Measurements from ENCODE around the gene EPYC.

DNA sequence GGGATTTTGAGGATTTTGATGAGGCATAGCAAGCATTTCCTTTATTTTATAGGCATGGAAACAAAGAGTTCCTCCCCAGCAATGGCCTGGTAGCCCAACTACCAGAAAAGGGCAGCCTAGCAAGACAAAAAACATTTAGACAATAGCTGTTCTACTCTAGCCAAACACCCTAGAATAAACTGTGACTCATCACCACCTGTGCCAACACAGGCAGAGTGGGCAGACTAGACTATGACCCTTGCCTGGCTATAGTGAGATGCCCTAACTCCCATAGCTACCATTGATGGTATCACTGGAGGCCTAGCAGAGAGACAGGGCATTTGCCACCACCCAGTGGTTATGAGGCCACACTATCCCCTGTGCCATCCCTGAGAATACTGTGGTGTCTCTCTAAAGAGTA lies 34.3 kb downstream of the EPYC start:
- TF ChIP-seq, protein P1, sequence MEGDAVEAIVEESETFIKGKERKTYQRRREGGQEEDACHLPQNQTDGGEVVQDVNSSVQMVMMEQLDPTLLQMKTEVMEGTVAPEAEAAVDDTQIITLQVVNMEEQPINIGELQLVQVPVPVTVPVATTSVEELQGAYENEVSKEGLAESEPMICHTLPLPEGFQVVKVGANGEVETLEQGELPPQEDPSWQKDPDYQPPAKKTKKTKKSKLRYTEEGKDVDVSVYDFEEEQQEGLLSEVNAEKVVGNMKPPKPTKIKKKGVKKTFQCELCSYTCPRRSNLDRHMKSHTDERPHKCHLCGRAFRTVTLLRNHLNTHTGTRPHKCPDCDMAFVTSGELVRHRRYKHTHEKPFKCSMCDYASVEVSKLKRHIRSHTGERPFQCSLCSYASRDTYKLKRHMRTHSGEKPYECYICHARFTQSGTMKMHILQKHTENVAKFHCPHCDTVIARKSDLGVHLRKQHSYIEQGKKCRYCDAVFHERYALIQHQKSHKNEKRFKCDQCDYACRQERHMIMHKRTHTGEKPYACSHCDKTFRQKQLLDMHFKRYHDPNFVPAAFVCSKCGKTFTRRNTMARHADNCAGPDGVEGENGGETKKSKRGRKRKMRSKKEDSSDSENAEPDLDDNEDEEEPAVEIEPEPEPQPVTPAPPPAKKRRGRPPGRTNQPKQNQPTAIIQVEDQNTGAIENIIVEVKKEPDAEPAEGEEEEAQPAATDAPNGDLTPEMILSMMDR (IDR thresholded peaks at IDR 0.05): no peak
- TF ChIP-seq POLR2A (IDR thresholded peaks at IDR 0.05): no peak
- TF ChIP-seq EP300 (IDR thresholded peaks at IDR 0.05): no peak
